C4-2B (cell line): ENCODE results near the gene SEC14L6.

Experiments
- CTCF ChIP-seq: fragments of 450-650 bp; conservative IDR thresholded peaks from 2 replicates; pipeline ENCODE4 v1.5.1; 2017; ENCODE audit warnings: mild to moderate bottlenecking
- ZFX ChIP-seq: fragments of 450-650 bp; IDR thresholded peaks from 2 replicates; pipeline ENCODE4 v1.6.1; 2017

GRCh38 chr22:30526656-30527055, 19.9 kb downstream of the SEC14L6 start:
- TF ChIP-seq CTCF (no peak), ZFX (no peak)
